Fibroblast of mammary gland (primary cell): ENCODE measurements around the gene PDZRN3.

Experiments
- DNase-seq: peaks from one replicate; pipeline ENCODE4 v3.0.0-alpha.2; 2010; ENCODE audit warnings: low read depth
- H3K4me3 ChIP-seq: 2 replicates; pipeline ENCODE4 v1.5.1; 2011; ENCODE audit warnings: low read depth, mild to moderate bottlenecking, low read length, moderate library complexity; ENCODE audit not compliant: control insufficient read depth
- TF ChIP-seq, protein P1 (sequence below): conservative IDR thresholded peaks from 2 replicates; pipeline ENCODE4 v1.5.1; 2011; ENCODE audit warnings: low read depth, low read length, inconsistent platforms; ENCODE audit not compliant: control insufficient read depth, insufficient read depth

Gene PDZRN3

DNA sequence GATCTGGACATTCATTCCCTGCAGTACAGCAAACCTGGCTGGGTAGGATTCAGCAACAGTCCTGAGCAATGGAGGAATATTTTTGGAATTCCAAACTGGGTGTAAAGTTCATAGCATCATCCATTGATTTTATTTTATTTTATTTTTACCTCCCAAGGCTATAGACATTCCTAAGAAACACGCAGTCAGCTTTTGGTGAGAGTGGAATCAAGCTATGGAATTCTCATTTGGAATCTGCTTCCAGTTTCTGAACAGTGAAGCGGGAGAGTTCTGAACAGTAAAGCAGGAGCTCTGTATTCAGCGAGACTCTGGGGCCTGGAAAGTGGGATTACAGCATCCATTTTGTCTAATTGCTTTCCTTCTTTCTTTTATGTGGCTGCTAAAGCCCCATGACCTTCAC is 1.4 kb upstream of the PDZRN3 start:
- DNase-seq = no peak
- no peak overlapping the region for H3K4me3 ChIP-seq
- TF ChIP-seq, protein P1, sequence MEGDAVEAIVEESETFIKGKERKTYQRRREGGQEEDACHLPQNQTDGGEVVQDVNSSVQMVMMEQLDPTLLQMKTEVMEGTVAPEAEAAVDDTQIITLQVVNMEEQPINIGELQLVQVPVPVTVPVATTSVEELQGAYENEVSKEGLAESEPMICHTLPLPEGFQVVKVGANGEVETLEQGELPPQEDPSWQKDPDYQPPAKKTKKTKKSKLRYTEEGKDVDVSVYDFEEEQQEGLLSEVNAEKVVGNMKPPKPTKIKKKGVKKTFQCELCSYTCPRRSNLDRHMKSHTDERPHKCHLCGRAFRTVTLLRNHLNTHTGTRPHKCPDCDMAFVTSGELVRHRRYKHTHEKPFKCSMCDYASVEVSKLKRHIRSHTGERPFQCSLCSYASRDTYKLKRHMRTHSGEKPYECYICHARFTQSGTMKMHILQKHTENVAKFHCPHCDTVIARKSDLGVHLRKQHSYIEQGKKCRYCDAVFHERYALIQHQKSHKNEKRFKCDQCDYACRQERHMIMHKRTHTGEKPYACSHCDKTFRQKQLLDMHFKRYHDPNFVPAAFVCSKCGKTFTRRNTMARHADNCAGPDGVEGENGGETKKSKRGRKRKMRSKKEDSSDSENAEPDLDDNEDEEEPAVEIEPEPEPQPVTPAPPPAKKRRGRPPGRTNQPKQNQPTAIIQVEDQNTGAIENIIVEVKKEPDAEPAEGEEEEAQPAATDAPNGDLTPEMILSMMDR = no peak

DNA sequence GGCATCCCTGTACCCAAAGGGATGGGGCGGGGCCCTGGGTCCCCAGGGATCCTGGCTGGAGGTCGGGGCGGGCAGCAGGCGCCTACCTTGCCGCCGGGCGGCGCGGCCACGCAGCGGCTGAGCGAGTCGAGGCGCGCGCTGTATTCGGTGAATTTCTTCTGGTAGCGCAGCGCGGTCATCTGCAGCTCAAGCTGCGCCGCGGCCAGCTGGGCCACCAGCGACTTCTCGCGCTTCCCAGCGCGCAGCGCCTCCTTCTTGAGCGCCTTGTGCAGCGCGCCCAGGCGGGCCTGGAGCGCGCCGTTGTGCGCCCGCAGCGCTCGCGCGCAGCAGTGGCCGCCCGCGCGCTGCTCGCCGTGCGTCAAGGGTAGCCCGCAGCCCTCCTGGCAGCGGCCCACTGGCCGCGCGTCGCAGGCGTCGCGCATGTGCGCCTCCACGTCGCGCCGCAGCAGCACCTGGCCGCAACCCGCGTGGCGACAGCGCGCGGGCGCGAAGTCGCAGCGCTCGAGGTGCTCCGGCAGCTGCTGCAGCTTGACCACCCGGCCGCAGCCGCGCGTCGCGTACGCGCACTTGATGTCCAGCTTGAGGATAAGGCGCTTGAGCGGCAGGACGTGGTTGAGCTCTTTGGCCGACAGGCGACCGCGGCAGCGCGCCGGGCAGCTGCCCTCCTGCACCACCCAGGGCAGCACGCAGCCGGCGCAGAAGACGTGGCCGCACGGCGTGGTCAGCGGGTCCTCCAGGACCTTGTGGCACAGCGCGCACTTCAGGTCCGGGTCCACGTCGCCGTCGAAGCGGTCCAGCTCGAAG is 522 bp downstream of the PDZRN3 start:
- peak; percentile 75 for DNase-seq
- TF ChIP-seq, protein P1 = no peak
- peak overlapping the region; percentile 69 for H3K4me3 ChIP-seq

DNA sequence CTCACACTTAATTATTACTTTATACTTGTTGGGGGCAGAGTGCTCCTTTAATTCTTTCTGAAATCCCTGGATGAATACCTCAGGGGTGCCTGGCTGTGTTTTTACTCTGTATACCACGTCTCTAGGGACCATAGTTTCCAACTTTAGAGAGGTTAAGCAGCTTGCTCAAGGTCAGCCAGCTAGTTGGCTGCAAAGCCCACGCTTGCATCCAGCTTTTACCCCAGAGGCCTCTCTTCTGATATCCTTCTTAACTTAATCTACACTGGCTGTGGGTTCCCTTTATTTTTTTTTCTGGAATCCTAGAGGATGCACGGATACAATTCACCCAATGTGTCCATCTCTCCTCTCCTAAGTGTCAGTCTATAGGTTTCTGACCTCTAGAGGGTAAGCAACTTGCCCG is 1.4 kb downstream of the PDZRN3 start:
- H3K4me3 ChIP-seq = peak overlapping the region; percentile 67
- DNase-seq = peak; percentile 51
- TF ChIP-seq, protein P1 = no peak

DNA sequence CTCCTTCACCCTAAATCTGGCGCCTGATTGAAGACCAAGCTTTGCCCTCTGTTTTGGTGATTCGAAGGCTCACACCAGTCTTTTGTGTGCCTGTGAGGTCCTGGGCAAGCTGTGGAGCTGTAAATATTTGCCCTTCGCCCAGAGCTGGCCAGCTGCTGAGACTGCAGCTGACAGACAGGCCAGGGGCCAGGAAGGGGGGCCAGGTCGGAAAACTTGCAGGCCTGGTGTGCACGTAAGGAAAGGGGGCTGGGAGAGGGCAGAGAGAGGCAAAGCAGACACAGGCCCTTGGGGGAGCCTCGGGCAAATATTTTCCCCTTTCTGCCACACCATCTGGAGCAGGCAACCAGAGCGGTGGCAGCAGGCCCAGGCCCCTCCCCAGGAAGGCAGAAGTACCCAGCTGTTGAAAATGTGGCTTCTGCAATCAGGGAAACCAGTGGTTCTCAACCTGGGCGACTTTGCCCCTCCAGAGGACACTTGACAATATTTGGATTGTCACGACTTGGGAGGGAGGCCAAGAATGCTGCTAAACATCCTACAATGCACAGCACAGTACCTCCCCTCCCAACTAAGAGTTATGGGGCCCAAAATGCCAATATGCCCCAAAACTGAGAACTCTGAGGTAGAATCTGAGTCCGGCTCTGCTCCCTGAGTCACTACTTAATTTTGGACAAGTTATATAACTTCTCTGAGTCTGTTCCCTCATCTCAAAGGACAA is 2.5 kb downstream of the PDZRN3 start:
- TF ChIP-seq, protein P1 = no peak
- H3K4me3 ChIP-seq = peak overlapping the region; percentile 67
- DNase-seq = peak; percentile 30

DNA sequence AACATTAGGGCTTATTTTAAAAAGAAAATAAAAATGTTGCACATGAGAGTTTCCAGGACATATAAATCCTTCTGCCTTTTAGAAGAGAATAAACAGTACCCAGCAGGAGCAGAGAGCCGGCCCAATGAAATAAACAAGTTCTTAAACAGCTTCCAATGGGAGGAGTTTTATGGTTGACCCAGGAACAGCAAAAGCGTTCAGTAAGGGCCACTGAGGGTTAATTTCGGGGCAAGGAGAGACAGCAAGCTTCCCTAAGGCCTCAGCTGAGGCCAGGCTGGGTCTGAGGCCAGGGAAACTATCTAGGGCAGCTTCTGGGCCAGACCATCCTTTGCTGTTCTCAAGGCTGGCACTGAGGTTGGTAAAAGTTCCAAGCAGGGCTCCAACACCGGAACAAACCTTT is 3.4 kb downstream of the PDZRN3 start:
- H3K4me3 ChIP-seq = peak overlapping the region; percentile 67
- TF ChIP-seq, protein P1 = no peak
- DNase-seq = no peak

DNA sequence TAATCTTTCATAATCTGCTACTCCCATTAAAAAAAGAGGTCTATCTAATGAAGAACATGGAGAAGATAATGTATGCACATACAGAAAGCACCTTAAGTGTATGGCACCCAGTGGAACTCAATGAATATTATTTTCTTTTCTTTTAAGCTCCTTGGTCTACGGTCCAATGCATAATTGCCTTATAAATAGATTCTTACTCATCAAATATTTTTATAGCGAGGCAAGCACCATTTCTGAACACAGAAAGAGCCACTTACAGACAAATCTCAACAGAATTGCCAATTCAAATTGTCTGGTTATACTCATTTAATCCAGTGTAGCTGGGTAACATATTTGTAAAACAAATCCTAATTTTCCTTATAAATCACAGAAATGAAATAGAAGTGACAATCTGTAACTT is 6.3 kb downstream of the PDZRN3 start:
- TF ChIP-seq, protein P1 = no peak
- peak; percentile 30 for DNase-seq
- H3K4me3 ChIP-seq = no peak overlapping the region
